OCI-LY7 (cell line): ENCODE measurements around the gene NARS2. TPM values are rescaled to one million over a fixed set of nuclear protein-coding genes. Genes with fewer than 3 reads are reported as not detected.

Source experiments
- BruUV-seq: library from RNA; stranded (reverse); fragments of 400-500 nt; replicated peaks from 2 replicates; lab custom pipeline; 2021; lab: Mats Ljungman, UMichigan
- CTCF ChIA-PET: fragments of 300-600 bp; sonication (Branson Sonifier 250); formaldehyde crosslinking; loops from one replicate; lab custom pipeline; 2022; ENCODE audit warnings: antibody characterized with exemption; ENCODE audit not compliant: unreplicated experiment; lab: Charles Lee
- POLR2A ChIA-PET: fragments of 300-600 bp; sonication (Branson Sonifier 250); formaldehyde crosslinking; loops from one replicate; lab custom pipeline; 2022; ENCODE audit warnings: antibody characterized with exemption; lab: Charles Lee
- DNase-seq: peaks from one replicate; pipeline ENCODE4 v3.0.0-alpha.2; 2015; ENCODE audit warnings: low spot score
- H2AFZ ChIP-seq: fragments of 200-600 bp; sonication (generic), shearing (Covaris generic); 2 replicates; pipeline ENCODE4 v1.6.1; 2014; ENCODE audit warnings: mild to moderate bottlenecking, antibody characterized with exemption, low read length, moderate library complexity
- H3K27ac ChIP-seq: fragments of 200-600 bp; sonication (generic); 2 replicates; pipeline ENCODE4 v1.5.1; 2014; ENCODE audit warnings: mixed run types, low read depth, mild to moderate bottlenecking, moderate library complexity, low read length, inconsistent platforms; ENCODE audit not compliant: poor library complexity, severe bottlenecking
- H3K36me3 ChIP-seq: fragments of 200-600 bp; sonication (generic); 2 replicates; pipeline ENCODE4 v1.6.1; 2014; ENCODE audit warnings: mild to moderate bottlenecking, antibody characterized with exemption, low read length, moderate library complexity, mixed read lengths; ENCODE audit not compliant: insufficient read depth
- H3K4me1 ChIP-seq: fragments of 200-600 bp; sonication (generic); 2 replicates; pipeline ENCODE4 v1.5.1; 2014; ENCODE audit warnings: mild to moderate bottlenecking, low read length; ENCODE audit not compliant: insufficient read depth, poor library complexity, severe bottlenecking
- H3K4me2 ChIP-seq: fragments of 200-600 bp; sonication (generic); 2 replicates; pipeline ENCODE4 v1.6.1; 2014; ENCODE audit warnings: mild to moderate bottlenecking, low read length
- H3K4me3 ChIP-seq: fragments of 200-600 bp; sonication (generic); 2 replicates; pipeline ENCODE4 v1.5.1; 2014; ENCODE audit warnings: mild to moderate bottlenecking, low read depth, low read length; ENCODE audit not compliant: poor library complexity, severe bottlenecking
- H3K79me2 ChIP-seq: fragments of 200-600 bp; sonication (generic); 2 replicates; pipeline ENCODE4 v1.6.1; 2016; ENCODE audit warnings: low read depth, mild to moderate bottlenecking, low read length, moderate library complexity, mixed read lengths; ENCODE audit not compliant: insufficient read depth
- H3K9me2 ChIP-seq: fragments of 200-600 bp; sonication (generic); 2 replicates; pipeline ENCODE4 v1.6.1; 2016; ENCODE audit warnings: mild to moderate bottlenecking, low read length, mixed read lengths; ENCODE audit not compliant: insufficient read depth
- H3K9me3 ChIP-seq: fragments of 200-600 bp; sonication (generic); 2 replicates; pipeline ENCODE4 v1.6.1; 2014; ENCODE audit warnings: mild to moderate bottlenecking, mixed run types, low read length, mixed read lengths
- H4K20me1 ChIP-seq: fragments of 200-600 bp; sonication (generic); 2 replicates; pipeline ENCODE4 v1.6.1; 2014; ENCODE audit warnings: mild to moderate bottlenecking, antibody characterized with exemption, low read length, moderate library complexity, mixed read lengths; ENCODE audit not compliant: insufficient read depth
- EZH2phosphoT487 ChIP-seq: fragments of 200-600 bp; sonication (generic); IDR thresholded peaks from 2 replicates; pipeline ENCODE4 v1.6.1; 2018; ENCODE audit warnings: low read depth, borderline replicate concordance, mild to moderate bottlenecking, mixed run types, antibody characterized with exemption, low read length, moderate library complexity, mixed read lengths
- intact Hi-C: fragments of 100-400 bp; cut with micrococcal nuclease; formaldehyde crosslinking; loops from one replicate; pipeline ENCODE4 v1.10.0; 2022; ENCODE audit not compliant: unreplicated experiment
- total RNA-seq, 2 experiments: library from RNA; depleted of rRNA in 1 of 2; stranded (reverse); fragments of >200 nt in 1 of 2; shearing (Covaris generic) in 1 of 2; gene quantifications; 2 replicates each; pipeline ENCODE4 v1.2.3, GENCODE V29; 2014 to 2022
- TF ChIP-seq, protein P1 (sequence below): fragments of 200-600 bp; sonication (generic); conservative IDR thresholded peaks from 2 replicates; pipeline ENCODE4 v1.5.1; 2014; ENCODE audit warnings: mild to moderate bottlenecking, antibody characterized with exemption, low read length, moderate library complexity, mixed read lengths

The NARS2 gene
- total RNA-seq, 2 experiments from 2014 or later = 28.1 to 29.2 TPM

DNA sequence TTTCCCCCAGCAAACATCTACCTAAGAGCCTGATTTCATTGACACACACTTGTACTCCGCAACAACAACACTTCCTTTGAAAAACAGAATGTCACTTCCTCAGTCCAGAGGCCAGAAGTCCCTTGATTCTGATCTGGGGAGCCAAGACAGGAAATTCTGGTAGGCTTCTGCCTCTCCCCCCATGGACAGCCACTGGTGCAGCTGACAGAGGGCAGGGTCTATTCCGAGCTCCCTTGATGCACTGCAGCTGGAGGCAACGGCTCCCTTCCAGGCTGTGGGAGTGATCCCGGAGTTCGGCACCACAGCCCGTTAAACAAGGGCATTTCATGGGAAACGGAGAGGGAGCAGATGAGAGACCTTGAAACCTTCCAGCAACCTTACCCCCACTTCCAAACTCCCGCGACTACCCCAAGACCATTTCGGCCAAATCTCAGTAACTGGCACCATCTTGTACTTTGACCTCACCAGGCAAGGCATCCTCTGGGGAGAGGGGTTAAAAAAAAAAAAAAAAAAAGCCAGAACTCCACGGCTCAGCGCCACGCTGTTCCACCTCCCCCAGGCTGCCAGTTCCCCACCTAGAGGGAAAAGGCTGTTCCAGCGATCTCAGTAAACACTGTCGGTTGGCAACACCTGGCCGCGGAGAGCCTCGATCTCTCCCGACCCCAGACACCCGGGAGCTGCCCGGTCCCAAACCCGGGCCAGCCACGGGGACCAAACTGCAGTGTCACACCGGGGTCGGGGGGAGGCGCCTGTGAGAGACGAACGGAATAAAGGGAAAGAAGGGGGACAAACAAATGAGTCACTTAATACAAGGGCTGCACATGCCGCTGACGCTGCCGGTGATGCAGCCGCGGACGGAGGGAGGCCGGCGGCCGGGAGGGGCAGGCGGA, 158.1 kb downstream of the NARS2 start:
- CTCF ChIA-PET = interaction anchor here (0.5 to 1.0 kb wide), 2 partner anchors 148 to 1098 kb away, joined by 4 read pairs; no protein-coding TSS in a partner anchor
- Histone ChIP-seq H3K4me2 (peak overlapping the region; percentile 77), H3K4me1 (peaks cover 20% of the 10 kb centered on the region), H3K9me3 (no peaks in the 10 kb centered on the region), H3K36me3 (no peaks in the 10 kb centered on the region), H3K9me2 (no peaks in the 10 kb centered on the region), H3K4me3 (peak overlapping the region; percentile 75), H4K20me1 (no peaks in the 10 kb centered on the region), H2AFZ (peak overlapping the region; percentile 74), H3K27ac (no peak overlapping the region), H3K79me2 (no peaks in the 10 kb centered on the region)
- BruUV-seq = no TSS peak
- TF ChIP-seq, protein P1, sequence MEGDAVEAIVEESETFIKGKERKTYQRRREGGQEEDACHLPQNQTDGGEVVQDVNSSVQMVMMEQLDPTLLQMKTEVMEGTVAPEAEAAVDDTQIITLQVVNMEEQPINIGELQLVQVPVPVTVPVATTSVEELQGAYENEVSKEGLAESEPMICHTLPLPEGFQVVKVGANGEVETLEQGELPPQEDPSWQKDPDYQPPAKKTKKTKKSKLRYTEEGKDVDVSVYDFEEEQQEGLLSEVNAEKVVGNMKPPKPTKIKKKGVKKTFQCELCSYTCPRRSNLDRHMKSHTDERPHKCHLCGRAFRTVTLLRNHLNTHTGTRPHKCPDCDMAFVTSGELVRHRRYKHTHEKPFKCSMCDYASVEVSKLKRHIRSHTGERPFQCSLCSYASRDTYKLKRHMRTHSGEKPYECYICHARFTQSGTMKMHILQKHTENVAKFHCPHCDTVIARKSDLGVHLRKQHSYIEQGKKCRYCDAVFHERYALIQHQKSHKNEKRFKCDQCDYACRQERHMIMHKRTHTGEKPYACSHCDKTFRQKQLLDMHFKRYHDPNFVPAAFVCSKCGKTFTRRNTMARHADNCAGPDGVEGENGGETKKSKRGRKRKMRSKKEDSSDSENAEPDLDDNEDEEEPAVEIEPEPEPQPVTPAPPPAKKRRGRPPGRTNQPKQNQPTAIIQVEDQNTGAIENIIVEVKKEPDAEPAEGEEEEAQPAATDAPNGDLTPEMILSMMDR = peak; percentile 79
- no peak for TF ChIP-seq EZH2phosphoT487
- POLR2A ChIA-PET = interaction anchor here (0.6 to 1.7 kb wide), 9 partner anchors 14 to 371 kb away, joined by 3 to 7 read pairs (median 3); partner anchors contain the start of gene NARS2
- DNase-seq = peak; percentile 75
- intact Hi-C loops = loop anchor here (1.0 to 5.0 kb wide), 2 partner anchors 148 to 171 kb away; no protein-coding TSS in a partner anchor

- Histone ChIP-seq H3K9me3 (no peaks in the 10 kb centered on the region), H3K36me3 (no peaks in the 10 kb centered on the region), H4K20me1 (no peaks in the 10 kb centered on the region), H3K79me2 (no peaks in the 10 kb centered on the region), H3K27ac (no peak overlapping the region), H3K4me2 (no peak overlapping the region), H3K4me3 (no peak overlapping the region), H3K4me1 (peaks cover 16% of the 10 kb centered on the region), H2AFZ (no peak overlapping the region), H3K9me2 (no peaks in the 10 kb centered on the region)
- no peak for DNase-seq
- CTCF ChIA-PET = no interaction called here
- POLR2A ChIA-PET = interaction anchor here (1.0 to 1.7 kb wide), 2 partner anchors 16 to 160 kb away, joined by 3 to 7 read pairs; partner anchors contain the start of gene NARS2
- BruUV-seq = no TSS peak
- intact Hi-C loops = loop anchor here (2.0 to 5.0 kb wide), 2 partner anchors 172 to 187 kb away; no protein-coding TSS in a partner anchor
- no peak for TF ChIP-seq EZH2phosphoT487
- TF ChIP-seq, protein P1 = no peak
These were observed 159.3 kb downstream of the NARS2 start for GRCh38 chr11:78415338-78415737.
